GM21381 (cell line): ENCODE data around the gene IGF1R.

ENCODE experiments used
- ATAC-seq: cut with Tn5 transposase; IDR thresholded peaks from one replicate; pipeline ENCODE4 v1.9.1; 2021; ENCODE audit warnings: mild to moderate bottlenecking, moderate library complexity; ENCODE audit not compliant: unreplicated experiment

IGF1R gene

GRCh38 chr15:98807262-98807661 lies 158.9 kb downstream of the IGF1R start:
- ATAC-seq: no peak

DNA sequence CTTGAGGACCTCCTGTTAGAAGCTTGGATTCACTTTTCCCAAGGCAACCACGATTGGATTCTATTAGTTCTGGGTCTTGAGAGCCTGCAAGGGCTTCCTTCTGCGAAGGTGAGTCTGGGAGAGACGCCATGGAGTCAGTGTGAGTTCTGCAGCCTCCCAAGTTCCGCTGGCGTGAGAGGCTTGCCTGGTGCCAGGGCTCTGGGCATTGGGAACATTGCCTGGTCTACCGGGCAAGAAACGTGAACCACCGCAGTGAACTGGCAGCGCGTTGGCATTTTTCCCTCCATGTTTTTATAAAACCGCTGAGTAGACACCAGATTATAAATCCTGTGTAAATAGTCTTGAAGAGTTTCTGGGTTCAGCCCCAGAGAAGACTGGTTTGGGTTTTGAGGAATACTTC lies 160.9 kb downstream of the IGF1R start:
- ATAC-seq: no peak

- ATAC-seq: no peak
These were observed 164.5 kb downstream of the IGF1R start for GRCh38 chr15:98812716-98813446.

DNA sequence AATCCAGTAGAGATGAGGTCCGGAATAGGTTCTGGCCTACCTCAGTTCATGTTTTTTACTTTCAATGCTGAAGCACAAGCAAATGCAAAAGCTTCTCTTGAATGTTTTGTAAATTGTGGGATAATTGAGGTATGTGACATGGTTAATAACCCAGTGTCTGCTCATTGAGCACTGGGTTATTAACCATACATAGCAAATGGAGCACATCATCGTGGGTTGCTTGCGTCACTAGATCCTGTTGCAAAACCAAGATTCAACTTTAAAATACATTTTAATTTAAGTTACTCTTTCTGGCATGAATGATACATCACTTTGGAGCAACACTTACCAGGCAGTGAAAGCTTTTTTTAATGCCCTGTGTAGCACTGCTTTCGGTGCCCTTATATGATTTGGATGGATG lies 165.6 kb downstream of the IGF1R start:
- no peak for ATAC-seq

GRCh38 chr15:98815207-98815606 lies 166.9 kb downstream of the IGF1R start:
- no peak for ATAC-seq

- no peak for ATAC-seq
These were observed 169.4 kb downstream of the IGF1R start for GRCh38 chr15:98817745-98818144.

- ATAC-seq: no peak
These were observed 174.7 kb downstream of the IGF1R start for GRCh38 chr15:98823012-98823458.

GRCh38 chr15:98823616-98824015 lies 175.3 kb downstream of the IGF1R start:
- no peak for ATAC-seq

DNA sequence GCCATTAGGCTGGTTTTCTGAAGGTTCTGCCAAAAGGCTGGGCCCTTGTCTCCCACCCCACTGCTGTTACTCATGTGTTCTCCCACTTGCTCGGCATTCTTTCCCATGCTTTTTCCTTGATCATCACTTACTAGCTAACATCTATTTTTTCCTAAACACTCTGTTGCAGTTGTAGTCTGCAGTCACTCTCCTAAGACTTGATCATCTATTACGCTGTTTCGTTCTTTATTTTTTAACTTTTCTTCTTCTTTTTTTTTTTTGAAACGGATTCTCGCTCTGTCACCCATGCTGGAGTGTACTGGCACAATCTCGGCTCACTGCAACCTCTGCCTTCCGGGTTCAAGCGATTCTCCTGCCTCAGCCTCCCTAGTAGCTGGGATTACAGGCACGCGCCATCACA lies 176.3 kb downstream of the IGF1R start:
- no peak for ATAC-seq

DNA sequence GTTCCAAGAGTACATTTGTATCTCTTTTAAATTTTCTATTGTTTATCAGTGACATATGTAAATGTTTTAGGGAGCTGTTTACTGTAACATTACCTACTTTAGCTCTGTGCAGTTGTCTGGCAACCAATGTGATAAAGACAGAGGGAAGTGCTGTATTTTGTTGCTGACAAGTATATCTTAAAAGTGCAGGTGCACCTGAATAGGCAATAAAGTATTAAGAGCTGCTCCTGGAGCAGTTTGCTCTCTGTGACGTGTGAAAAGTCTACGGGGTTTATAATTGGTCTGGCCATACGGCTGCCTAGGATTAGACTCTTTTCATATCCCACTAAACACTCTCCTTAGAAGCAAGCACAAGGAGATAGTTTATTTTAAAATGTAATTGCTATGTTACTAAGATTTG lies 178.3 kb downstream of the IGF1R start:
- ATAC-seq: no peak

- no peak for ATAC-seq
These were observed 178.9 kb downstream of the IGF1R start for GRCh38 chr15:98827217-98827616.

- ATAC-seq: no peak
These were observed 181.8 kb downstream of the IGF1R start for GRCh38 chr15:98830034-98830634.

GRCh38 chr15:98834976-98835375 lies 186.6 kb downstream of the IGF1R start:
- ATAC-seq: no peak

DNA sequence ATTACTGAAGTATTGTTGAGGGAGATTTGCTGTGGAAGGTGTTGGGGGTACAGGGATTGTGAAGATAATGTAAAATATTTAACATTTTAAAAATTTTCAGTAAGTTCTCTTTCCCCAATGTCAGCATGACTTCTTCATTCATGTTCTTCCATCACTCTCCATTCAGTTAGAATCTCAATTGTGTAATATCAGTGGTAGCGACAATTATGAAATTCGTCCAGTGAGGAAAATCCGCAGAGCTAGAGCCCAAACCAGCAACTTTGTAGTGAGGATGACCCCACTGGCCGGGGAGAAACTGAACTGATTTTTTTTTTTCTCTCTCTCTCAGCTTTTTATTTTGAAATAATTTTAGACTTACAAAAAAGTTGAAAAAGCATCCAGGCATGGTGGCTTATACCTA lies 187.5 kb downstream of the IGF1R start:
- no peak for ATAC-seq

- ATAC-seq: no peak
These were observed 190.3 kb downstream of the IGF1R start for GRCh38 chr15:98838387-98839259.

DNA sequence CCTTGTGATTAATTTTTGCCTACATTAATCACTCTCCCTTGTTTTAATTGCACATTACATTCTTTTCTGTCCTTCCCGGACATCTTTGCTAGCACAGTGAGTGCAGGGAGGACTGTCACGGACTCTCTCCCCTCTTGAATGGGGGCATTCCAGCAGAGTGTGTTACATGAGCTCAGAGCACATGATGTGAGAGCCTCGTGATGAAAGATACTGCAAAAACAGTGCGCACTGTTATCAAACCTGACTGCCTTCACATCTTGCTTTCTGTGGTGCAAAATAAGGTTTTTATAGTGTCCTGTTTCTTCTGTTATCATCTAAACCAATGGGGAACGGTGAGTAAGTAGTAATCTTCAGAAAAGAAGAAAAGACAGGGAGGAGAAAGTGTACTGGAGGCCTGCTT lies 191.7 kb downstream of the IGF1R start:
- no peak for ATAC-seq

- ATAC-seq: no peak
These were observed 193.2 kb downstream of the IGF1R start for GRCh38 chr15:98841419-98841970.

GRCh38 chr15:98842192-98842972 lies 194.0 kb downstream of the IGF1R start:
- no peak for ATAC-seq

DNA sequence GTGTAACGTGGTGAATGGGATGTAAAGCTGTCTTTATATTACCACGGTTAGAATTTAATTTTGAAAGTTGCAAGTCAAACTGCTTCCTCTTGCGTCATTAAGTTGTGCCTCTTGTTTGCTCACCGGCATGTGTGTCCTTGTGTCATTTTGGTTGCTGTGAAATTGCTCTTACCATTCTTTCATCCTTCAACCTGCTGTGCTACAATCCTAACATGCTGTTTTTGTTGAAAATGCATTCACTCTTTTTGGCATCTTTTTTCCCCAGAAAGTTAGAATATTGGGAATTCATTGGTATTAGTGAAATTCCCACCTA lies 194.6 kb downstream of the IGF1R start:
- no peak for ATAC-seq

DNA sequence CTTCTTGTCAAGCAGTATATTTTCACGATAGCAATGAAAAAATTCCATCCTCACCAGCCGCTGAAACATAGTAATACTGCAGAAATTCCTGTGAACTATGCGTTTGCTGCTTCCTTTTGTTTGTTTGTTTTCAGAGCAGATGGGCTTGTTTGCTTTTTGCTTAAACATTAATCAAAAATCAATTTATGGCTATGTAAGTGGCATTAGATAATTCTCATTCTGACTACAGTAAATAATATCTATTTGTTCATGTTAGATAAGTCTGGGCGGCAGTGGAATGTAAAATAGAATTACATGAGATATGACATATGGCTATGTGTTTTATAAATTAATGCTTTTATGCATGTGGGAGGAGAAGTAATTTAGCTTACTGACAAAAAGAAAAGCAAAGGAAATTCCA lies 195.5 kb downstream of the IGF1R start:
- ATAC-seq: no peak

- ATAC-seq: no peak
These were observed 195.9 kb downstream of the IGF1R start for GRCh38 chr15:98844261-98844660.
